NCI-H1930 (cell line): ENCODE results near the gene EEF2KMT.
"Not testable (repeated sequence)": the region's sequence is repeated elsewhere in the genome, so short reads cannot be mapped to it uniquely, and the experiment has no call there.

Experiments used
- DNase-seq, 2 experiments: peaks; one replicate each; lab custom pipeline; 2025; lab: John Stamatoyannopoulos, UW

EEF2KMT gene

GRCh38 chr16:5097470-5098220 lies at the start of gene EEF2KMT:
Gene EEF2KMT, minus strand, starts transcription at chr16:5097795. Its CDS starts 56 bp downstream, at chr16:5097739.
- DNase-seq, result peak; percentile 98 to 100

- DNase-seq, result not testable (repeated sequence)
Measured at GRCh38 chr16:5144621-5144956, 47.0 kb upstream of the EEF2KMT start.

GRCh38 chr16:5143761-5144620 lies 46.4 kb upstream of the EEF2KMT start:
- DNase-seq, result no peak

GRCh38 chr16:5140151-5140550 lies 42.6 kb upstream of the EEF2KMT start:
- DNase-seq, result not testable (repeated sequence)

- not testable (repeated sequence) for DNase-seq
Measured at GRCh38 chr16:5134739-5135452, 37.3 kb upstream of the EEF2KMT start.

- DNase-seq, result not testable (repeated sequence)
Measured at GRCh38 chr16:5132915-5133600, 35.5 kb upstream of the EEF2KMT start.

- not testable (repeated sequence) for DNase-seq
Measured at GRCh38 chr16:5131467-5132004, 33.9 kb upstream of the EEF2KMT start.

GRCh38 chr16:5117300-5118087 lies 19.9 kb upstream of the EEF2KMT start:
- not testable (repeated sequence) for DNase-seq

GRCh38 chr16:5116780-5117295 lies 19.2 kb upstream of the EEF2KMT start:
- DNase-seq, result not testable (repeated sequence)

- not testable (repeated sequence) for DNase-seq
Measured at GRCh38 chr16:5110933-5111332, 13.3 kb upstream of the EEF2KMT start.

GRCh38 chr16:5108505-5109158 lies 11.0 kb upstream of the EEF2KMT start:
- no peak for DNase-seq

- not testable (repeated sequence) for DNase-seq
Measured at GRCh38 chr16:5105039-5105438, 7.4 kb upstream of the EEF2KMT start.

- DNase-seq, result not testable (repeated sequence)
Measured at GRCh38 chr16:5103296-5104032, 5.9 kb upstream of the EEF2KMT start.

- DNase-seq, result not testable (repeated sequence)
Measured at GRCh38 chr16:5099174-5099573, 1.6 kb upstream of the EEF2KMT start.

GRCh38 chr16:5098221-5099159 lies 895 bp upstream of the EEF2KMT start:
- not testable (repeated sequence) for DNase-seq

GRCh38 chr16:5097061-5097469 lies 530 bp downstream of the EEF2KMT start:
- DNase-seq, result peak in 1 of 2 experiments; percentile 7

- not testable (repeated sequence) for DNase-seq
Measured at GRCh38 chr16:5096437-5097060, 1.0 kb downstream of the EEF2KMT start.
